GM12878 (cell line): ENCODE results near the gene METTL1. TPM values are rescaled to one million over a fixed set of nuclear protein-coding genes. Genes with fewer than 3 reads are reported as not detected.

Experiments
- CREM ChIP-seq: IDR thresholded peaks from 2 replicates; pipeline ENCODE4 v1.6.1; 2014; ENCODE audit warnings: antibody characterized with exemption, low read depth
- EED ChIP-seq: sonication (generic); IDR thresholded peaks from 2 replicates; pipeline ENCODE4 v1.6.1; 2016; ENCODE audit warnings: antibody characterized with exemption, low read depth
- EGR1 ChIP-seq, 2 experiments: IDR thresholded peaks; 1 replicate in 1 of 2; 2 replicates in 1 of 2; pipeline ENCODE4 v1.6.1; 2011 to 2012; ENCODE audit warnings: low read depth in 2 of 2, low read length in 2 of 2, borderline replicate concordance in 1 of 2, mild to moderate bottlenecking in 1 of 2, moderate library complexity in 1 of 2
- EZH2 ChIP-seq: IDR thresholded peaks from 2 replicates; pipeline ENCODE4 v1.6.1; 2012; ENCODE audit warnings: low read depth, mild to moderate bottlenecking, control low read depth, inconsistent platforms, low read length, borderline replicate concordance; ENCODE audit not compliant: control insufficient read depth
- IKZF1 ChIP-seq: fragments of 450-650 bp; conservative IDR thresholded peaks from 2 replicates; pipeline ENCODE4 v1.6.1; 2017; ENCODE audit warnings: antibody characterized with exemption, mild to moderate bottlenecking
- IKZF2 ChIP-seq, 2 experiments: fragments of 450-650 bp; IDR thresholded peaks; 2 replicates each; pipeline ENCODE4 v1.6.1; 2017; ENCODE audit warnings: mild to moderate bottlenecking in 2 of 2, moderate library complexity in 2 of 2
- NR2C1 ChIP-seq: fragments of 450-650 bp; IDR thresholded peaks from 2 replicates; pipeline ENCODE4 v1.6.1; 2017; ENCODE audit warnings: antibody characterized with exemption, mild to moderate bottlenecking, moderate library complexity
- RBBP5 ChIP-seq: fragments of 200-600 bp; sonication (generic); conservative IDR thresholded peaks from 2 replicates; pipeline ENCODE4 v1.6.1; 2016
- SMARCA5 ChIP-seq: fragments of 450-650 bp; IDR thresholded peaks from 2 replicates; pipeline ENCODE4 v1.6.1; 2017; ENCODE audit warnings: mild to moderate bottlenecking
- SMC3 ChIP-seq: IDR thresholded peaks from 2 replicates; pipeline ENCODE4 v1.6.1; 2011; ENCODE audit warnings: low read length, improper control_type of control experiment, borderline replicate concordance
- ZBTB33 ChIP-seq: fragments of 450-650 bp; IDR thresholded peaks from 2 replicates; pipeline ENCODE4 v1.6.1; 2017; ENCODE audit warnings: mild to moderate bottlenecking
- ZSCAN29 ChIP-seq: fragments of 450-650 bp; IDR thresholded peaks from 2 replicates; pipeline ENCODE4 v1.6.1; 2017; ENCODE audit warnings: mild to moderate bottlenecking, moderate library complexity
- polyA plus RNA-seq, 11 experiments: library from polyadenylated mRNA; depleted of rRNA in 4 of 11; unstranded in 6 of 11; stranded (reverse) in 5 of 11; fragments of >200 nt; fragmentation: Nextera tagmentation in 4 of 11; fragmentation: Illumina TruSeq in 1 of 11; extraction: Ambion mirVana in 4 of 11; extraction: Trizol in 1 of 11; gene quantifications; 1 replicate in 1 of 11; 2 replicates in 10 of 11; pipeline versions ENCODE4 v1.2.1 to v1.2.3, GENCODE V29; 2011 to 2016; ENCODE audit warnings: inconsistent platforms in 2 of 11, missing spikeins in 2 of 11, low read depth in 1 of 11
- total RNA-seq, 4 experiments: library from RNA; depleted of rRNA in 3 of 4; stranded (reverse); fragments of >200 nt in 3 of 4; fragmentation: Illumina TruSeq in 1 of 4; extraction: Trizol in 1 of 4; gene quantifications; 2 replicates each; pipeline versions ENCODE4 v1.2.1 to v1.2.3, GENCODE V29; 2013 to 2021
- TF ChIP-seq, protein P1 (sequence below): fragments of 450-650 bp; IDR thresholded peaks from 2 replicates; pipeline ENCODE4 v1.6.1; 2017; ENCODE audit warnings: mild to moderate bottlenecking, low read depth, inconsistent platforms; ENCODE audit not compliant: poor library complexity, severe bottlenecking
- TF ChIP-seq, protein P2 (sequence below): fragments of 150-350 bp; IDR thresholded peaks from 2 replicates; pipeline ENCODE4 v1.6.1; 2016; ENCODE audit warnings: low read depth, low read length
- TF ChIP-seq, protein P3 (sequence below): IDR thresholded peaks from 2 replicates; pipeline ENCODE4 v1.6.1; 2011; ENCODE audit warnings: low read depth, mild to moderate bottlenecking, low read length, moderate library complexity, borderline replicate concordance; ENCODE audit errors: extremely low read depth

The METTL1 gene
- total and polyA plus RNA-seq, 10 of the 15 experiments (the other 5 are each of a cell fraction or from before 2014, with no cell fraction given): 11.3 to 44.3 (median 30.6) TPM

GRCh38 chr12:57765003-57765697 lies 6.8 kb downstream of the METTL1 start (continued):
- TF ChIP-seq, protein P1, sequence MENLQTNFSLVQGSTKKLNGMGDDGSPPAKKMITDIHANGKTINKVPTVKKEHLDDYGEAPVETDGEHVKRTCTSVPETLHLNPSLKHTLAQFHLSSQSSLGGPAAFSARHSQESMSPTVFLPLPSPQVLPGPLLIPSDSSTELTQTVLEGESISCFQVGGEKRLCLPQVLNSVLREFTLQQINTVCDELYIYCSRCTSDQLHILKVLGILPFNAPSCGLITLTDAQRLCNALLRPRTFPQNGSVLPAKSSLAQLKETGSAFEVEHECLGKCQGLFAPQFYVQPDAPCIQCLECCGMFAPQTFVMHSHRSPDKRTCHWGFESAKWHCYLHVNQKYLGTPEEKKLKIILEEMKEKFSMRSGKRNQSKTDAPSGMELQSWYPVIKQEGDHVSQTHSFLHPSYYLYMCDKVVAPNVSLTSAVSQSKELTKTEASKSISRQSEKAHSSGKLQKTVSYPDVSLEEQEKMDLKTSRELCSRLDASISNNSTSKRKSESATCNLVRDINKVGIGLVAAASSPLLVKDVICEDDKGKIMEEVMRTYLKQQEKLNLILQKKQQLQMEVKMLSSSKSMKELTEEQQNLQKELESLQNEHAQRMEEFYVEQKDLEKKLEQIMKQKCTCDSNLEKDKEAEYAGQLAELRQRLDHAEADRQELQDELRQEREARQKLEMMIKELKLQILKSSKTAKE: no peak
- TF ChIP-seq IKZF1 (peak; percentile 44), SMARCA5 (peak; percentile 57), ZSCAN29 (no peak), EGR1 (IDR thresholded peaks at IDR 0.05; ENCODE audit: borderline replicate concordance in 1 of 2, low read depth in 2 of 2, low read length in 2 of 2) (no peak), SMC3 (peak; percentile 4; the same call in 1 of the 2 replicates), RBBP5 (no peak), ZBTB33 (no peak), NR2C1 (no peak), CREM (no peak), EZH2 (no peak), EED (peak; percentile 42; the same call in 1 of the 2 replicates), IKZF2 (IDR thresholded peaks at IDR 0.05) (no peak)
- TF ChIP-seq, protein P2, sequence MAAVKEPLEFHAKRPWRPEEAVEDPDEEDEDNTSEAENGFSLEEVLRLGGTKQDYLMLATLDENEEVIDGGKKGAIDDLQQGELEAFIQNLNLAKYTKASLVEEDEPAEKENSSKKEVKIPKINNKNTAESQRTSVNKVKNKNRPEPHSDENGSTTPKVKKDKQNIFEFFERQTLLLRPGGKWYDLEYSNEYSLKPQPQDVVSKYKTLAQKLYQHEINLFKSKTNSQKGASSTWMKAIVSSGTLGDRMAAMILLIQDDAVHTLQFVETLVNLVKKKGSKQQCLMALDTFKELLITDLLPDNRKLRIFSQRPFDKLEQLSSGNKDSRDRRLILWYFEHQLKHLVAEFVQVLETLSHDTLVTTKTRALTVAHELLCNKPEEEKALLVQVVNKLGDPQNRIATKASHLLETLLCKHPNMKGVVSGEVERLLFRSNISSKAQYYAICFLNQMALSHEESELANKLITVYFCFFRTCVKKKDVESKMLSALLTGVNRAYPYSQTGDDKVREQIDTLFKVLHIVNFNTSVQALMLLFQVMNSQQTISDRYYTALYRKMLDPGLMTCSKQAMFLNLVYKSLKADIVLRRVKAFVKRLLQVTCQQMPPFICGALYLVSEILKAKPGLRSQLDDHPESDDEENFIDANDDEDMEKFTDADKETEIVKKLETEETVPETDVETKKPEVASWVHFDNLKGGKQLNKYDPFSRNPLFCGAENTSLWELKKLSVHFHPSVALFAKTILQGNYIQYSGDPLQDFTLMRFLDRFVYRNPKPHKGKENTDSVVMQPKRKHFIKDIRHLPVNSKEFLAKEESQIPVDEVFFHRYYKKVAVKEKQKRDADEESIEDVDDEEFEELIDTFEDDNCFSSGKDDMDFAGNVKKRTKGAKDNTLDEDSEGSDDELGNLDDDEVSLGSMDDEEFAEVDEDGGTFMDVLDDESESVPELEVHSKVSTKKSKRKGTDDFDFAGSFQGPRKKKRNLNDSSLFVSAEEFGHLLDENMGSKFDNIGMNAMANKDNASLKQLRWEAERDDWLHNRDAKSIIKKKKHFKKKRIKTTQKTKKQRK: no peak
- TF ChIP-seq, protein P3, sequence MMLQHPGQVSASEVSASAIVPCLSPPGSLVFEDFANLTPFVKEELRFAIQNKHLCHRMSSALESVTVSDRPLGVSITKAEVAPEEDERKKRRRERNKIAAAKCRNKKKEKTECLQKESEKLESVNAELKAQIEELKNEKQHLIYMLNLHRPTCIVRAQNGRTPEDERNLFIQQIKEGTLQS: no peak
